ENCODE measurements around the gene FGF4.
"Not testable (repeated sequence)": the region's sequence is repeated elsewhere in the genome, so short reads cannot be mapped to it uniquely, and the experiment has no call there.

Gene FGF4

DNA sequence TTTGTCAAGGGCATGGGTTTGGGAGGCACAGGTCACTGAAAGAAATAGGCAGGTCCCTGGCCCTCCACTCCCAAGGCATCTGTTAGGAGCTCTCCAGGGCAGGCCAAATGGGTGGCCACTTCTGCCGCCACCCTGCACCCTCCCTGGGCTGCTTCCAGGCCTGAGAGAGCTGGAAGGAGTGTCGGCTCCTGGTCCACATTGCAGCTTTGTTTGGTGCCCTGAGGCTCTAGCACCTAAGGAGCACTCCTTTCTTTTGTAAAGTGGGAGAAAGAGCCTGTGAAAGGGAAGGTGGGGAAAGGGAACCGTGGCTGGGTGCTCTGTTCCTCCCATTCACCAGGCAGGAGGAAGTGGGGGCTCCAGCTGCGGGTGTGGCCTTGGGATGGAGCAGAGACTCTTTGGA is 12.3 kb upstream of the FGF4 start:
- H3K4me3 ChIP-seq (ENCODE audit: low read length), result no peak overlapping the region
- DNase-seq (ENCODE audit: low read depth, low spot score), result no peak

DNA sequence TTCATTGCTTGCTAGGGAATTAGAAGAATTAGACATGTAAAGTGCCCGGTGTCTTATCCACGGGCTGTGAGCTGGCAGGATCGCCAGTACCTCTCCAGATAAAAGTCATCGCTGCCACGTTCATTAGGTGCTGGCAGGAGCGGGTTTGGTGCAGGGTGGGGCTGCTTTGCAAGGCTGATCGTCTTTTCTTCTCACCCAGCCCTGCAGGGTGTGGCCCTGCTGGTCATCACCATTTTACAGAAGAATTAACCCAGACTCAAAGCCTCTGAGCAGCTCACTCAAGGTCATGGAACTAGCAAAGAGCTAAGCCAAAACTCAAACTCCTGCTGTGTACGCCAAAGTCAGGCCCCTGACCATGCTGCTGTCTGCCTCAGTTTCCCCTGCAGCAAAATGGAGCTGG is 6.1 kb upstream of the FGF4 start:
- DNase-seq (ENCODE audit: low read depth, low spot score), result no peak

DNA sequence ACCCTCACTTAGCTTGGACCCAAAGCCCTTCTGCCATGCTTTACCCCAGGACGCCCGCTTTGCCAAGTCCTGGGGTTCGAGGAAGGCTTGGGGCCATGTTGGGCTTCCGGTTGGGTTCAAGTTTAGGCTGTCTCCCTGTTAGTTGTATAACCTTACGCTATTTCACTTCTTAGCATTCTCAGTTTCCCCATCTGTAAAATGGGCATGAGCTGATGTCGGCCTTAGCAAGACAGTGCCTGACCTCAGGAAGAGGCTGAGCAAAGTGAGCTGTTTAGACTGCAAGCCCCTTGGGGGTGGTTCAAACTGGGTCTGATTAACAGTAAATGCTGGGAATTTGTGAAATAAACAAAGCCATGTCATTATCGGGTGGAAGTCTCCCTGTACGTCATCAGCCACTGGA is 3.2 kb upstream of the FGF4 start:
- DNase-seq (ENCODE audit: low read depth, low spot score), result no peak
- no peak overlapping the region for H3K4me3 ChIP-seq (ENCODE audit: low read length)

More for the DNA sequence above, 6.1 kb upstream of the FGF4 start:
- H3K4me3 ChIP-seq (ENCODE audit: low read length), result no peak overlapping the region

DNA sequence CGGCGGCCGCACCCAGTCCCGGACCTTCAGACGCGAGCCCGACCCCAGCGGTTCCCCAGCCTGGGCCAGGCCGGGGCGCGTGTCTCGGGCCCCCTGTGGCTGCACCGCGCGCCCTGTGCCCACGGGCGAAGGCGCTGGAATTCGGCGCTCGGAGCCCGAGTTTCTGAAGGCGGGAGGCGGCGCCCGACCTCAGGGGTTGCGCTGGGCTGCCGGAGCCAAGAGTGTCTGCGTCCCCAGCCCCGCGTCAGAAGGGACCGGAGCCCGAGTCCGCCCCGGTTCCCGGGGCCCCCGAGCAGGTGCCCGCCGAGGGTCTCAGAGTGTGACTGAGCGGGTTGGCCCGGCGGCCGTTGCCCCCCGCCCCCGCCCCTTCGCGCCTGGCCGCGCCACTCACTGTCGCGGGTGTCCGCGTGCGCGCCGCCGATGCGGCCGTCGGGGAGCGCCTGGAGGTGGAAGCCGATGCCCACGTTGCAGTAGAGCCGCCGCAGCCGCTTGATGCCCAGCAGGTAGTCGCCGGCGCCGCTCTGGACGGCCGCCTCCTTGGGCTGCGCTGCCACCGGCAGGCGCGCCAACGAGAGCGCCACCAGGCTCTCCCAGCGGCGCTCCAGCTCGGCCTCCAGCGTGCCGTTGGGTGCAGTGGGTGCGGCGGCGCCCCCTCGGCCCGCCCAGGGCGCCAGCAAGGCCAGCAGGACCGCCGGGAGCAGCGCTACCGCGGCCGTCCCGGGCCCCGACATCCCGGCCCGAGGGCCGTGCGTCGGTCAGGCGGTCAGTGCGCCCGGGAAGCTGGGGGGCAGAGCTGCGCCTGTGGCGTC is 583 bp downstream of the FGF4 start:
- no peak overlapping the region for H3K4me3 ChIP-seq (ENCODE audit: low read length)
- DNase-seq (ENCODE audit: low read depth, low spot score), result no peak

GRCh38 chr11:69773626-69774353 is 1.4 kb downstream of the FGF4 start:
- no peak for DNase-seq (ENCODE audit: low read depth, low spot score)
- H3K4me3 ChIP-seq (ENCODE audit: low read length), result no peak overlapping the region

DNA sequence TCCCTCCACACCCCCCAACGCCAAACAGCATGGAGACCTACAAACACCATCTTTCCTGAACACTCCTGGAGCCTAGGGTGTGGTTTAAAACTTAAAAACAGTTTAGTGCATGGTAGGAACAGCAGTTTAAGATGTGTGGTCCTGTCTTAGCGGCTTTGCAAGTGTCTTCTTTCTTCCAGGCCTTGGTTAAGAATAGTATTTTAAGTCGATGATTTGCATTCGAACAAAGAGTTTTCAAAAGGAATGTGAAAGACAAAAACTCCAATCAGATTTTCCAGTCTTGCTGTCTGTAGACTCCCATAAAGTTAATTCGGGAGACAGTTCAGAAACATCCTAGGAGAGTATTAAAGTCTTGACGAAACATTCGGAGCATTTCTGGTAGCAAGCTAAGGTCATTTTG is 3.7 kb downstream of the FGF4 start:
- no peak for DNase-seq (ENCODE audit: low read depth, low spot score)
- no peak overlapping the region for H3K4me3 ChIP-seq (ENCODE audit: low read length)

DNA sequence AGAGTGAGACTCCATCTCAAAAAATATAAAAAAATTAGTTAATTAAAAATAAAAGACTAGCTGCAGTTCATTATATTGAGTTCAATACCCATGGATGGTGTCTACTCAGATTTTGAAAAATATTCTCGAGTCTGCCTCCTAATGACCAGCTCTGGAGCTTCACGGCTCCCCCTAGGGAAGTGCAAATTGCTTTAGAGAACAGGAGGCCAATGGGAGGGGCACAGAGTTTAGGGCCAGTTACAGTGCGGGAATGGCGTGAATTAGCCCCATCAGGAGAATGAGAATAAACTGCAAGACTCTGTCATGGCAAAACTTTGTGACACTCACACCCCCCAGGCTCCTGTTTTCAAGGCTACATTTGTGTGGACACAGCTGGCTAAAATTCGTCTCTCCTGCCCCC is 4.6 kb downstream of the FGF4 start:
- no peak overlapping the region for H3K4me3 ChIP-seq (ENCODE audit: low read length)
- DNase-seq (ENCODE audit: low read depth, low spot score), result no peak

DNA sequence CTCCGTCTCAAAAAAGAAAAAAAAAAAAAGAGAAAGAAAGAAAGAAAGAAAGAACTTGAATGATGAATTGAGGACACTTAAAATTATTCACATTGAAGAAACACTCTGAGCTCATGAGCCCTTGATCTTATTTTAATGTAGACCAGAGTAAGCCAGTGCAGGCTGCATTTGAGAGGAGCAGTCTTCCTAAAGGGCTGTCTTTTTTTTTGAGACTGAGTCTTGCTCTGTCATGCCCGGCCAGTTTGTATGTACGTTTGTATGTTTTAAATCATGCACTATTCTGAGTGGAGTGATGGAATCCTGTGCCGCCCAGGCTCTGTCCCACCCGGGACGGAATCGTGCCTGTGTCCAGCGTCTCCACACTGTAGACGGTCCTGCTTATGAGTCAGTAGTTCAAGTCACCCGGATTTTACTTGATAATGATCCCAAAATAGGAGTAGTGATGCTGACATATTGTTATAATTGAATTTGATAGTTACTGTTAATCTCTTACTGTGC is 9.6 kb downstream of the FGF4 start:
- H3K4me3 ChIP-seq (ENCODE audit: low read length), result no peak overlapping the region

DNA sequence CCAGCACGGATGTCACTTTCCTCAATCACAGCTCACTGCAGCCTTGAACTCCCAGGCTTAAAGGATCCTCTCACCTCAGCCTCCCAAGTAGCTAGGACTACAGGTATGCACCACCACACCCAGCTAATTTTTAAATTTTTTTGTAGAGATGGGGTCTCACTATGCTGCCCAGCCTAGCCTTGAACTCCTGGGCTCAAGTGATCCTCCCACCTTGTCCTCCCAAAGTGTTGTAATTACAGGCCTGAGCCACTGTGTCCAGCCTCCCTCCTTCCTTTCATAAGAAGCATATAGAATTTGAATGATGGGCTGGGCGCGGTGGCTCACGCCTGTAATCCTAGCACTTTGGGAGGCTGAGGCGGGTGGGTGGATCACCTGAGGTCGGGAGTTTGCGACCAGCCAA is 10.2 kb downstream of the FGF4 start:
- DNase-seq (ENCODE audit: low read depth, low spot score); H3K4me3 ChIP-seq (ENCODE audit: low read length): not testable (repeated sequence)

More for the DNA sequence above, 9.6 kb downstream of the FGF4 start:
- no peak for DNase-seq (ENCODE audit: low read depth, low spot score)

DNA sequence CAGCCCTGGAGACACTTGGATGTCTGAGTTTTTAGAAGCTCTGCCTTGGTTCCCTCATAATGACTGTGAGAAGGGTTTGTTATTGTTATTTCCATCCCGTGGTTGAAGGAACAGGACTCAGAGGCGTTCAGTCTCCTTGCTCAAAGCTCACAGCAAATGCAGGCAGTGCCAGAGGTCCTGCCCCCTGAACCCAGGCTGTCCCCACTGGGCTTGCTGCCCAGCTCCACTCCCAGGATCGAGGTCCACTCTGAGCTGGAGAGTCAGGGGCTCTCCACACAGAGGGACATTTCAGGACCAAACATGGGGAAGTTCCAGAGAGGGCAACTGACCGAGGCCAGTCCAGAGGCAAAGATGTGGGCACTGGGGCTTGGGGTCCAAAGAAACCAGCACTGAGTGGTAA is 14.8 kb downstream of the FGF4 start:
- H3K4me3 ChIP-seq (ENCODE audit: low read length), result no peak overlapping the region
- DNase-seq (ENCODE audit: low read depth, low spot score), result no peak

- H3K4me3 ChIP-seq (ENCODE audit: low read length), result no peak overlapping the region
- no peak for DNase-seq (ENCODE audit: low read depth, low spot score)
These were observed 22.3 kb downstream of the FGF4 start for GRCh38 chr11:69752890-69753289.

DNA sequence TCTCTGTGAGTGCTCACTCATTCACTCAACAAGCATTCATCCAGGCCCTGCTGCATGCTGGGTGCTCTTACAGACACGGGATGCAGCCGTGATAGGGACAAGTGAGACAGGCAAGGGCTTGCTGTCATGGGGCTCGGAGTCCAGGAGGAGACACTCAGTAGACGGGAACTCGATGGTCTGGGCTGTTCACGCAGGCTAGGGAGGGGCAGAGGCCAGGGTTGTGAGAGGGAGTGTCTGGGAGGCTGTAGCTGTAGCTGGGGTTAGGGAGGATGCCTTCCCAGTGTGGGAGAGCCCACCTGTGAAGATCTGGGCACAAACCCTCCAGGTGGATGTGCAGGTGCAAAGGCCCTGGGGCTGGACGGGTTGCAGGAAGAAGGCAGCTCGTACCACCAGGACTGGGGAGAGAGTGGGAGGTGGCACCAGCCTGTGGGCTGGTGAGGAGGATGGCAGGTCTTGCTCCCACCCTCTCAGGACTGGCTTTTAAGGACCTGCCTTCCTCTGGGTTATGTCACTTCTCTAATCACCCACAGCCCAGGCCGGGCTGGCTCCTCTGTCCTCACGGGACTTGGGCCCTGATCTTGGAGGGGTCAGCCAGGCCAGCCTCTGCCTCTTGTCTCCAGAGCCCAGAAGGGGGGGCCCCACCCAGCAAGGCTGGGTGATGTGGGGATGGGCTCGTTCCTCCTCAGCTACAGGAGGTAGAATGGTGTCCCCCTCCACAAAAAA is 24.1 kb downstream of the FGF4 start:
- no peak for DNase-seq (ENCODE audit: low read depth, low spot score)
- H3K4me3 ChIP-seq (ENCODE audit: low read length), result no peak overlapping the region

- no peak overlapping the region for H3K4me3 ChIP-seq (ENCODE audit: low read length)
- DNase-seq (ENCODE audit: low read depth, low spot score), result no peak
These were observed 24.9 kb downstream of the FGF4 start for GRCh38 chr11:69750108-69750850.

GRCh38 chr11:69748637-69749036 is 26.5 kb downstream of the FGF4 start:
- H3K4me3 ChIP-seq (ENCODE audit: low read length), result no peak overlapping the region
- no peak for DNase-seq (ENCODE audit: low read depth, low spot score)

- DNase-seq (ENCODE audit: low read depth, low spot score), result no peak
- H3K4me3 ChIP-seq (ENCODE audit: low read length), result no peak overlapping the region
These were observed 28.1 kb downstream of the FGF4 start for GRCh38 chr11:69746752-69747742.

DNA sequence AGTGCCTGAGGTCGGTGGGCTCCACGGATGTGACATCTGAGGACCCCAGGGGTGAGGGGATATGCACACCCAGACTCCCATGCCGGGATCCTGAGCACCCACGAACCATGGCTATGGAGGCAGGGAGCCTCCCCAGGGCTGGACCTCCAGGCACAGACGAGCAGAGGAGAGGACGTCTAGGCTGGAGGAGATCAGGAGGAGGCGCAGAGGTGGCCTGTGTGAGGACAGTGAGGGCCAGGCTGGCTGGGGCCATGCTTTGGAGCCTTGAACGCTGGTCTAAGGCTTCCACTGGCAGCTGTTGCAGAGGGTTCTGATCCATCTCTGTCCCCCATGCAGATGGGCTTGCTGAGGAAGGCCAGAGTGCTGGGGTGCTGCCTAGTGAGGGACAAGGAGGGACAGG is 29.0 kb downstream of the FGF4 start:
- no peak for DNase-seq (ENCODE audit: low read depth, low spot score)
- no peak overlapping the region for H3K4me3 ChIP-seq (ENCODE audit: low read length)

DNA sequence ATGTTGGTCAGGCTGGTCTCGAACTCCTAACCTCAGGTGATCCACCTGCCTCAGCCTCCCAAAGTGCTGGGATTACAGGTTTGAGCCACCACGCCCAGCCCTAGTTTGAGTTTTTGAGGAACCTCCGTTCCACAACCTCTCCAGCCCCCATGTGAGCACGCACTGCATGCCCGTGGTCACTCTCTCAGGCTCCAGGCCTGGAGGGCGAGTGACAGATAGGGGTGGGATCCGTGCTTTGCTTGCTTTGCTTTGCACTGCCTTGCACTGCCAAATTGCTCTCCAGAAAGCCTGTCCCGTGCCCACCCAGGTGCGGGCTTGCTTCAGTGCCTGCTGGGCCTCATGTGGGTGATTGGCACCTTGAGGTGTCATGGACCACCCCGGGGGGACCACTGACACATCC is 29.9 kb downstream of the FGF4 start:
- no peak for DNase-seq (ENCODE audit: low read depth, low spot score)
- no peak overlapping the region for H3K4me3 ChIP-seq (ENCODE audit: low read length)

- no peak overlapping the region for H3K4me3 ChIP-seq (ENCODE audit: low read length)
- DNase-seq (ENCODE audit: low read depth, low spot score), result no peak
These were observed 30.7 kb downstream of the FGF4 start for GRCh38 chr11:69744435-69744834.

Measured in Jurkat, Clone E6-1 (cell line).